HepG2 (cell line): Measurements from ENCODE around the gene COBLL1. TPM values are rescaled to one million over a fixed set of nuclear protein-coding genes. Genes with fewer than 3 reads are reported as not detected.

Experiments used
- CBX2 ChIP-seq, 2 experiments: fragments of 200-600 bp in 1 of 2; sonication (generic); formaldehyde crosslinking in 1 of 2; IDR thresholded peaks; 2 replicates each; pipeline versions ENCODE4 v1.7.0 to v1.8.1; 2018 to 2022; ENCODE audit warnings: low read depth in 2 of 2, low read length in 1 of 2, mild to moderate bottlenecking in 1 of 2, missing genetic modification reagents in 1 of 2
- CHD2 ChIP-seq: IDR thresholded peaks from 2 replicates; pipeline ENCODE4 v1.6.1; 2011; ENCODE audit warnings: low read depth, low read length, improper control_type of control experiment
- CHD4 ChIP-seq: fragments of 200-600 bp; sonication (generic); IDR thresholded peaks from 2 replicates; pipeline ENCODE4 v1.7.0; 2017; ENCODE audit warnings: mild to moderate bottlenecking, low read length, borderline replicate concordance
- FOXA1 ChIP-seq, 2 experiments: fragments of 450-650 bp in 1 of 2; sonication (generic) in 1 of 2; formaldehyde crosslinking in 1 of 2; IDR thresholded peaks; 2 replicates each; pipeline versions ENCODE4 v1.4.0 to v1.6.1; 2016 to 2020; ENCODE audit warnings: missing genetic modification reagents in 1 of 2
- FOXA3 ChIP-seq: IDR thresholded peaks from 2 replicates; pipeline ENCODE4 v1.6.1; 2016; ENCODE audit warnings: missing genetic modification reagents, missing compliant biosample characterization
- GFI1 ChIP-seq: sonication (generic); formaldehyde crosslinking; IDR thresholded peaks from 2 replicates; pipeline ENCODE4 v1.5.0; 2020; ENCODE audit warnings: missing genetic modification reagents, mild to moderate bottlenecking, borderline replicate concordance
- HINFP ChIP-seq: sonication (generic); formaldehyde crosslinking; IDR thresholded peaks from 2 replicates; pipeline ENCODE4 v1.4.0; 2020; ENCODE audit warnings: low read depth, mild to moderate bottlenecking, missing genetic modification reagents
- HNF1B ChIP-seq: sonication (generic); formaldehyde crosslinking; IDR thresholded peaks from 2 replicates; pipeline ENCODE4 v1.5.1; 2020; ENCODE audit warnings: mild to moderate bottlenecking, moderate library complexity, missing genetic modification reagents
- HNRNPUL1 ChIP-seq: fragments of 200-400 bp; formaldehyde crosslinking; IDR thresholded peaks from 2 replicates; pipeline ENCODE4 v1.6.1; 2017; ENCODE audit warnings: low read depth, mild to moderate bottlenecking, low read length, moderate library complexity
- MZF1 ChIP-seq: sonication (generic); formaldehyde crosslinking; IDR thresholded peaks from 2 replicates; pipeline ENCODE4 v1.8.1; 2023; ENCODE audit warnings: mild to moderate bottlenecking, missing genetic modification reagents, borderline replicate concordance
- NAIF1 ChIP-seq: sonication (generic); formaldehyde crosslinking; IDR thresholded peaks from 2 replicates; pipeline ENCODE4 v1.5.0; 2020; ENCODE audit warnings: mild to moderate bottlenecking, missing genetic modification reagents, borderline replicate concordance
- NFKBIZ ChIP-seq: IDR thresholded peaks from 2 replicates; pipeline ENCODE4 v1.6.1; 2018; ENCODE audit warnings: missing genetic modification reagents, missing compliant biosample characterization
- PITX1 ChIP-seq: sonication (generic); formaldehyde crosslinking; IDR thresholded peaks from 2 replicates; pipeline ENCODE4 v1.5.1; 2020; ENCODE audit warnings: mild to moderate bottlenecking, missing genetic modification reagents
- POLR2AphosphoS5 ChIP-seq: IDR thresholded peaks from 2 replicates; pipeline ENCODE4 v1.6.1; 2012; ENCODE audit warnings: low read depth, low read length
- PPARG ChIP-seq: conservative IDR thresholded peaks from 2 replicates; pipeline ENCODE4 v1.6.1; 2016; ENCODE audit warnings: missing biosample characterization, missing genetic modification reagents
- SNRNP70 ChIP-seq: fragments of 200-400 bp; formaldehyde crosslinking; IDR thresholded peaks from 2 replicates; pipeline ENCODE4 v1.6.1; 2017; ENCODE audit warnings: mild to moderate bottlenecking, low read depth, low read length, moderate library complexity
- TBX2 ChIP-seq: sonication (generic); formaldehyde crosslinking; IDR thresholded peaks from 2 replicates; pipeline ENCODE4 v1.5.0; 2020; ENCODE audit warnings: missing genetic modification reagents, mild to moderate bottlenecking, borderline replicate concordance
- ZBTB34 ChIP-seq: sonication (generic); formaldehyde crosslinking; IDR thresholded peaks from 2 replicates; pipeline ENCODE4 v1.8.0; 2022; ENCODE audit warnings: mild to moderate bottlenecking, missing genetic modification reagents
- ZFP1 ChIP-seq: IDR thresholded peaks from 2 replicates; pipeline ENCODE4 v1.6.1; 2016
- ZFYVE20 ChIP-seq: sonication (generic); formaldehyde crosslinking; IDR thresholded peaks from 2 replicates; pipeline ENCODE4 v1.8.0; 2023; ENCODE audit warnings: low read depth, mild to moderate bottlenecking, moderate library complexity, missing genetic modification reagents, borderline replicate concordance
- ZMYM4 ChIP-seq: sonication (generic); formaldehyde crosslinking; IDR thresholded peaks from 2 replicates; pipeline ENCODE4 v1.8.1; 2023; ENCODE audit warnings: mild to moderate bottlenecking, missing genetic modification reagents
- ZNF20 ChIP-seq: sonication (generic); formaldehyde crosslinking; IDR thresholded peaks from 2 replicates; pipeline ENCODE4 v1.4.0; 2020; ENCODE audit warnings: mild to moderate bottlenecking, moderate library complexity, missing genetic modification reagents
- ZNF607 ChIP-seq: sonication (generic); formaldehyde crosslinking; IDR thresholded peaks from 2 replicates; pipeline ENCODE4 v1.5.1; 2020; ENCODE audit warnings: missing genetic modification reagents, mild to moderate bottlenecking, borderline replicate concordance
- ZNF709 ChIP-seq: sonication (generic); formaldehyde crosslinking; IDR thresholded peaks from 2 replicates; pipeline ENCODE4 v1.5.0; 2020; ENCODE audit warnings: mild to moderate bottlenecking, missing genetic modification reagents
- ZNF746 ChIP-seq: sonication (generic); formaldehyde crosslinking; IDR thresholded peaks from 2 replicates; pipeline ENCODE4 v1.8.0; 2022; ENCODE audit warnings: mild to moderate bottlenecking, missing genetic modification reagents
- ZSCAN31 ChIP-seq: sonication (generic); formaldehyde crosslinking; IDR thresholded peaks from 2 replicates; pipeline ENCODE4 v1.5.0; 2020; ENCODE audit warnings: low read depth, mild to moderate bottlenecking, missing genetic modification reagents
- polyA plus RNA-seq, 8 experiments: library from polyadenylated mRNA; depleted of rRNA in 3 of 8; stranded (reverse) in 7 of 8; unstranded in 1 of 8; fragments of >200 nt; fragmentation: Illumina TruSeq in 4 of 8; extraction: Trizol in 4 of 8; gene quantifications; 2 replicates each; pipeline versions ENCODE4 v1.2.1 to v1.2.3, GENCODE V29; 2011 to 2016; ENCODE audit warnings: low read depth in 4 of 8, missing spikeins in 1 of 8, mixed read lengths in 1 of 8; ENCODE audit not compliant: insufficient read depth in 1 of 8
- total RNA-seq, 5 experiments: library from RNA; depleted of rRNA; stranded (reverse); fragments of >200 nt; fragmentation: Illumina TruSeq; extraction: Trizol; gene quantifications; 2 replicates each; pipeline ENCODE4 v1.2.3, GENCODE V29; 2016; ENCODE audit warnings: low read depth in 1 of 5

Gene COBLL1
- total and polyA plus RNA-seq, 2 of the 13 experiments (the other 11 are each of a cell fraction or from before 2014, with no cell fraction given), result 32.6 to 86.8 TPM

GRCh38 chr2:164710837-164711765 lies 130.5 kb downstream of the COBLL1 start (continued):
- TF ChIP-seq SNRNP70, result no peak
- no peak for TF ChIP-seq ZNF20
- peak; percentile 98 for TF ChIP-seq HNRNPUL1
- TF ChIP-seq PITX1 (CRISPR knock-in tag), result peak; percentile 67
- no peak for TF ChIP-seq NAIF1 (CRISPR knock-in tag)
- no peak; the same call in 1 of the 2 replicates for TF ChIP-seq ZNF746 (CRISPR knock-in tag)
- TF ChIP-seq FOXA1 (IDR thresholded peaks at IDR 0.05), result peak; percentile 44; the same call in 1 of the 2 replicates
- TF ChIP-seq FOXA1 (CRISPR knock-in tag; IDR thresholded peaks at IDR 0.05), result peak; percentile 43
- no peak for TF ChIP-seq HINFP
- no peak for TF ChIP-seq TBX2 (CRISPR knock-in tag)
- TF ChIP-seq GFI1 (CRISPR knock-in tag), result no peak
- peak; percentile 84; the same call in 1 of the 2 replicates for TF ChIP-seq ZFP1 (CRISPR knock-in tag)
- TF ChIP-seq CHD4, result peak; percentile 94; the same call in 1 of the 2 replicates
- TF ChIP-seq POLR2AphosphoS5, result peak; percentile 90
- peak; percentile 42; the same call in 1 of the 2 replicates for TF ChIP-seq FOXA3 (CRISPR knock-in tag)
- TF ChIP-seq ZMYM4, result 0 out of 2 replicates have a peak, but pooled peaks have one; percentile 70
- no peak for TF ChIP-seq CBX2 (IDR thresholded peaks at IDR 0.05; ENCODE audit: low read depth, low read length)
- no peak for TF ChIP-seq CBX2 (CRISPR knock-in tag; IDR thresholded peaks at IDR 0.05; ENCODE audit: low read depth)
- TF ChIP-seq HNF1B (CRISPR knock-in tag), result peak; percentile 63
- TF ChIP-seq ZFYVE20 (CRISPR knock-in tag), result no peak
- TF ChIP-seq PPARG (CRISPR knock-in tag), result peak; percentile 95
- TF ChIP-seq ZBTB34 (CRISPR knock-in tag), result no peak
- TF ChIP-seq CHD2, result no peak
- peak; percentile 63; the same call in 1 of the 2 replicates for TF ChIP-seq NFKBIZ
- no peak for TF ChIP-seq ZNF607 (CRISPR knock-in tag)
- no peak for TF ChIP-seq MZF1 (CRISPR knock-in tag)
- TF ChIP-seq ZNF709 (CRISPR knock-in tag), result no peak
- no peak for TF ChIP-seq ZSCAN31
